HepG2 (cell line): ENCODE measurements around the gene RHBDL1. TPM values are rescaled to one million over a fixed set of nuclear protein-coding genes. Genes with fewer than 3 reads are reported as not detected.

ENCODE experiments used
- AGO2 ChIP-seq: fragments of 200-400 bp; formaldehyde crosslinking; optimal IDR thresholded peaks from 2 replicates; pipeline ENCODE3; 2017; ENCODE audit warnings: mild to moderate bottlenecking, low read depth, low read length, moderate library complexity
- BRF2 ChIP-seq: sonication (generic); formaldehyde crosslinking; IDR thresholded peaks from 2 replicates; pipeline ENCODE4 v1.8.1; 2022; ENCODE audit warnings: mild to moderate bottlenecking, missing genetic modification reagents
- CBFB ChIP-seq: sonication (generic); formaldehyde crosslinking; IDR thresholded peaks from 2 replicates; pipeline ENCODE4 v1.4.0; 2020; ENCODE audit warnings: missing genetic modification reagents
- CEBPB ChIP-seq: IDR thresholded peaks from 2 replicates; pipeline ENCODE4 v1.6.1; 2011; ENCODE audit warnings: low read depth, low read length, improper control_type of control experiment, borderline replicate concordance
- FOXK2 ChIP-seq: fragments of 450-650 bp; IDR thresholded peaks from 2 replicates; pipeline ENCODE4 v1.6.1; 2016
- FOXO4 ChIP-seq: sonication (generic); formaldehyde crosslinking; conservative IDR thresholded peaks from 2 replicates; pipeline ENCODE4 v1.8.1; 2023; ENCODE audit warnings: missing genetic modification reagents
- GLI4 ChIP-seq: sonication (generic); formaldehyde crosslinking; IDR thresholded peaks from 2 replicates; pipeline ENCODE4 v1.5.1; 2020; ENCODE audit warnings: missing genetic modification reagents, mild to moderate bottlenecking, moderate library complexity, borderline replicate concordance
- HMG20B ChIP-seq: conservative IDR thresholded peaks from 2 replicates; pipeline ENCODE4 v1.6.1; 2016; ENCODE audit warnings: missing genetic modification reagents, missing compliant biosample characterization
- HNRNPH1 ChIP-seq: fragments of 200-400 bp; formaldehyde crosslinking; optimal IDR thresholded peaks from 2 replicates; pipeline ENCODE3; 2017; ENCODE audit warnings: mild to moderate bottlenecking, low read depth, low read length
- HOXA3 ChIP-seq: sonication (generic); formaldehyde crosslinking; IDR thresholded peaks from 2 replicates; pipeline ENCODE4 v1.5.0; 2020; ENCODE audit warnings: missing genetic modification reagents
- IRF1 ChIP-seq: sonication (generic); formaldehyde crosslinking; IDR thresholded peaks from 2 replicates; pipeline ENCODE4 v1.4.0; 2020; ENCODE audit warnings: low read depth, mild to moderate bottlenecking, missing genetic modification reagents
- MEF2D ChIP-seq: sonication (generic); formaldehyde crosslinking; IDR thresholded peaks from 2 replicates; pipeline ENCODE4 v1.5.1; 2020; ENCODE audit warnings: mild to moderate bottlenecking, missing genetic modification reagents
- NR2F2 ChIP-seq: IDR thresholded peaks from 2 replicates; pipeline ENCODE4 v1.6.1; 2012; ENCODE audit warnings: low read depth, inconsistent platforms, borderline replicate concordance
- ZBTB37 ChIP-seq: sonication (generic); formaldehyde crosslinking; IDR thresholded peaks from 2 replicates; pipeline ENCODE4 v1.4.0; 2020; ENCODE audit warnings: mild to moderate bottlenecking, missing genetic modification reagents
- ZFY ChIP-seq: sonication (generic); formaldehyde crosslinking; IDR thresholded peaks from 2 replicates; pipeline ENCODE4 v1.4.0; 2020; ENCODE audit warnings: missing genetic modification reagents
- ZKSCAN1 ChIP-seq: fragments of 150-350 bp; IDR thresholded peaks from 2 replicates; pipeline ENCODE4 v1.6.1; 2014; ENCODE audit warnings: low read length
- ZNF12 ChIP-seq: sonication (generic); formaldehyde crosslinking; IDR thresholded peaks from 2 replicates; pipeline ENCODE4 v1.5.0; 2020; ENCODE audit warnings: missing genetic modification reagents
- ZNF20 ChIP-seq: sonication (generic); formaldehyde crosslinking; IDR thresholded peaks from 2 replicates; pipeline ENCODE4 v1.4.0; 2020; ENCODE audit warnings: mild to moderate bottlenecking, moderate library complexity, missing genetic modification reagents
- ZNF225 ChIP-seq: sonication (generic); formaldehyde crosslinking; IDR thresholded peaks from 2 replicates; pipeline ENCODE4 v1.4.0; 2020; ENCODE audit warnings: mild to moderate bottlenecking, missing genetic modification reagents
- ZNF256 ChIP-seq: sonication (generic); formaldehyde crosslinking; conservative IDR thresholded peaks from 2 replicates; pipeline ENCODE4 v1.4.0; 2020; ENCODE audit warnings: missing genetic modification reagents
- ZNF570 ChIP-seq: sonication (generic); formaldehyde crosslinking; IDR thresholded peaks from 2 replicates; pipeline ENCODE4 v1.4.0; 2020; ENCODE audit warnings: mild to moderate bottlenecking, missing genetic modification reagents, borderline replicate concordance
- ZNF576 ChIP-seq: sonication (generic); formaldehyde crosslinking; IDR thresholded peaks from 2 replicates; pipeline ENCODE4 v1.4.0; 2020; ENCODE audit warnings: mild to moderate bottlenecking, missing genetic modification reagents
- ZNF710 ChIP-seq: sonication (generic); formaldehyde crosslinking; IDR thresholded peaks from 2 replicates; pipeline ENCODE4 v1.5.0; 2020; ENCODE audit warnings: mild to moderate bottlenecking, missing genetic modification reagents, borderline replicate concordance
- ZSCAN29 ChIP-seq: sonication (generic); formaldehyde crosslinking; conservative IDR thresholded peaks from 2 replicates; pipeline ENCODE4 v1.4.0; 2020; ENCODE audit warnings: mild to moderate bottlenecking, missing genetic modification reagents
- polyA plus RNA-seq, 8 experiments: library from polyadenylated mRNA; depleted of rRNA in 3 of 8; stranded (reverse) in 7 of 8; unstranded in 1 of 8; fragments of >200 nt; fragmentation: Illumina TruSeq in 4 of 8; extraction: Trizol in 4 of 8; gene quantifications; 2 replicates each; pipeline versions ENCODE4 v1.2.1 to v1.2.3, GENCODE V29; 2011 to 2016; ENCODE audit warnings: low read depth in 4 of 8, missing spikeins in 1 of 8, mixed read lengths in 1 of 8; ENCODE audit not compliant: insufficient read depth in 1 of 8
- total RNA-seq, 5 experiments: library from RNA; depleted of rRNA; stranded (reverse); fragments of >200 nt; fragmentation: Illumina TruSeq; extraction: Trizol; gene quantifications; 2 replicates each; pipeline ENCODE4 v1.2.3, GENCODE V29; 2016; ENCODE audit warnings: low read depth in 1 of 5

Gene RHBDL1
- total and polyA plus RNA-seq, 2 of the 13 experiments (the other 11 are each of a cell fraction or from before 2014, with no cell fraction given) = 1.8 to 3.8 TPM

GRCh38 chr16:689175-689897 is 13.9 kb downstream of the RHBDL1 start (continued):
- TF ChIP-seq ZNF256 (CRISPR knock-in tag) (no peak), GLI4 (CRISPR knock-in tag) (no peak), ZFY (CRISPR knock-in tag) (no peak), FOXO4 (no peak), ZKSCAN1 (no peak), BRF2 (no peak), CEBPB (no peak), ZNF710 (CRISPR knock-in tag) (0 out of 2 replicates have a peak, but pooled peaks have one; percentile 24), AGO2 (peak; percentile 51), NR2F2 (0 out of 2 replicates have a peak, but pooled peaks have one; percentile 6), HOXA3 (CRISPR knock-in tag) (0 out of 2 replicates have a peak, but pooled peaks have one; percentile 33), ZSCAN29 (CRISPR knock-in tag) (no peak), ZNF12 (CRISPR knock-in tag) (no peak), ZNF570 (CRISPR knock-in tag) (no peak), ZNF576 (no peak), CBFB (CRISPR knock-in tag) (no peak), ZBTB37 (CRISPR knock-in tag) (no peak), HNRNPH1 (no peak), ZNF20 (CRISPR knock-in tag) (no peak), HMG20B (CRISPR knock-in tag) (no peak), MEF2D (CRISPR knock-in tag) (no peak), ZNF225 (CRISPR knock-in tag) (0 out of 2 replicates have a peak, but pooled peaks have one; percentile 49), FOXK2 (no peak), IRF1 (CRISPR knock-in tag) (no peak)
